NCI-H1436 treated with DMSO at 0.1 percent for 48 hours (cell line): ENCODE data around the gene KRTAP10-3.

Experiments
- DNase-seq: peaks from one replicate; lab custom pipeline; 2025; lab: John Stamatoyannopoulos, UW

Gene KRTAP10-3

DNA sequence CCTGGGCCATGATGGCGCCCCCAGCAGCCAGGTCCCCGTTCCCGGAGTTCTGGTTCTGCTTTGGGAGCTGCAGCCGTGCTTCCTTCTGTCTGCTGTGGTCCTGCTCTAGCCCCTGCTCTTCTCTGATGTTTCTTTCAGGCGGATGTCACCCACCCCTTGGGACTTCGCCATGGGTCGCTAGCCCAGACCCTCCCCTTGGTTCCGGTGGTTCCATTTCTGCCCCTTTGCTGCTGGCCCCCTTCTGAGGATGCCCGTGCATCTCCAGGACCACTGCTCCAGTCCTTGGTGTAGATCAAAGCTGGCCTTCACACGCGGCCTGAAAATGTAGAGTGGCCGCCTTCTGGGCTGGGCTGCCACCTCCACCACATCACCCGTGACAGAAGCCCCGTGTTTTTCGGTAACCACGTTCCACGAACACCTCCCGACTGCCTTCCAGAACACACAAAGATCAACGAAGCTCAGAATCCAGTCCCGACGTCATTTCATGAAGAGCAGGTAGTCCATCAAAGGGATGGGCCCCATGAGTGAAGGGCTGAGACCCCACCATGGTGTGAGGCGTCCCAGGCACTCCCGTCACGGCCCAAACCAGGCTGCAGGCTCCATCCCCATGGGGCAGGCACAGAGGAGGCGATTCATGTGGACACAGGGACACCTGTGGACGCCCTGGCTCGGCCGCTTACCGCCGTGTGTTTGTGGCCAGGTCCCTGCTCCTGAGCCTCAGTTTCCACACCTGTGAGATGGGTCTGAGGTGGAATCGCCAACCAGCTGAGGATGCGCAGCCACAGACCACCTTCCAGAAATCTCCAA is 43.0 kb downstream of the KRTAP10-3 start:
- DNase-seq: no peak

DNA sequence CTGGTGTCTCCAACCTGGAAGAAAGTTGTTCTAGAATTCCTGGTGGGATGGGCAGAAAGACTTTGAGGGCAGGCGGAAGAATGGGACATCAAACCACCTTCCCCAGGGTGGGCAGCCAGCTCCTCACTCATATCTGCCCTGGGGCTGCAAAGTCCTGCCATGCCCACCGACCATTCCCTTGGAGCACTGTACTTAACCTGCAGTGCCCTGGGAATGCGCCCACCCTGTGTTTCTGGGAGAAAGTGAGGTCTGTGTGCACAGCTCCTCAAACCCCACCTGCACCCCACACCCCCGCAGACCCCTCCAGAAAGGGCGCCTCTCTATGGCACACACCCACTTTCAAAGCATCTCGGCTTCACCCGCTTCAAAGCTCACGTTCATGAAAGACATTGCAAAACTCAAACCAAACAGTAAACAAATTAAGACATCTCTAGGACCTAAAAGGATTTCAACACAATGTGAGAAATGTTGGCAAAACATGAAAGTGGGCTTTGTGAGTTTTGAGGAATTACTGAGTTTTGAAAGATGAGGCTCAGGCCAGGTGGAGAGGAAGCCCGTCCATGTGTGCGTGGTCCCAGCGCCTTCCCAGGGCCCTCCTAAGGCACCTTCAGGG is 43.7 kb downstream of the KRTAP10-3 start:
- DNase-seq: no peak

DNA sequence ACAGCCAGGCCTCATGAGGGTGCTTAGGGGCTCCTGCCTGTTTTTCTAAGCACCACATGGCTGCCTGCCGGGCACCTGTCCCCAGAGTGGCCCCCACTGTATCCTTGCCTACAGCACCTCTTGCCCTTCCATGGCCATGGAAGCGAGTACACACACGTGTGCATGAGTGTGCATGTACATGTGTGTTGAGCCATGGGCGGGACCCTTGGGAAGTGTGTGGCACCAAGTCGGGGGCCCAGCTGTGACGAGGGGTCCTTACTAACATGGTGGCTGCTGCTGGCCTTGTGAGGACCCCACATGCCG is 44.4 kb downstream of the KRTAP10-3 start:
- DNase-seq: no peak

DNA sequence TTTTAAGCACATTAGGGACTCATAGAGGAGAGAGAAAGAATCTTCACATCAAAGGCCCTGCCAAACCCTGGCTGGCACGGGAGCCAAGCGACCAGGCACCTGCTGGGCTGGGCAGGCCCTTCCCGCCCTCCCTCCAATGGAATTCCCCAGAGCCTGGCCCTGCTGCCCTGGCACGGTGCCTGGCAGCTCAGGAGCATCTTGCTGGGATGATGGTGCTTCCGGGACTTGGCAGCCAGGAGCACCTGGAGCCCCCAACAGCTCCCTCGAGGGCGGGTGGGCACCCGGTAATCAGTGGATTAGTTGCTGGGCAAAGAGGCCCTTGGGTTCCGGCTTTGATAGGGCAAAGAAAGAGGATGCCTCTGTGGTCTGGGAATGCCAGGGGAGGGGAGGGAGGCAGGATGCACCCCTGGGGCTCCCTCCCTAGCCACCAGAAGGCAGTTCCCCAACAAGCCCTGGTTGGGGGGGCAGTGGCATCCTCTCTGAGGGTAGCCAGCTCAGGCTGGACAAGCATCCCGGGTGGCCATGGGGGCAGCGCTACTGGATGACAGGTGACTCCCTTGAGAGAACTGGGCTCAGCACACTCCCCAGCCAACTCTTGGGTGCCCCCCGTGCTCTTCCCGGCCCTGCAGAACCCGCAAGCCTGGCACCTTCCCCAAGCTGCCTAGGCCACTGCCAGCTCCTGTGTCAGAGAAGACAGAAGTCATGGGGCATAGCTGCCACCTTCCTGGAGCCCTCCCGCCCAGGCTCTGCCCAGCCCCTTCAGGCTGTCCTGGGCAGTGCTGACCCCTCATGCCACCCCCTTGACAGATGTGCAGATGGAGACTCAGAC is 45.0 kb downstream of the KRTAP10-3 start:
- peak; percentile 37 for DNase-seq

DNA sequence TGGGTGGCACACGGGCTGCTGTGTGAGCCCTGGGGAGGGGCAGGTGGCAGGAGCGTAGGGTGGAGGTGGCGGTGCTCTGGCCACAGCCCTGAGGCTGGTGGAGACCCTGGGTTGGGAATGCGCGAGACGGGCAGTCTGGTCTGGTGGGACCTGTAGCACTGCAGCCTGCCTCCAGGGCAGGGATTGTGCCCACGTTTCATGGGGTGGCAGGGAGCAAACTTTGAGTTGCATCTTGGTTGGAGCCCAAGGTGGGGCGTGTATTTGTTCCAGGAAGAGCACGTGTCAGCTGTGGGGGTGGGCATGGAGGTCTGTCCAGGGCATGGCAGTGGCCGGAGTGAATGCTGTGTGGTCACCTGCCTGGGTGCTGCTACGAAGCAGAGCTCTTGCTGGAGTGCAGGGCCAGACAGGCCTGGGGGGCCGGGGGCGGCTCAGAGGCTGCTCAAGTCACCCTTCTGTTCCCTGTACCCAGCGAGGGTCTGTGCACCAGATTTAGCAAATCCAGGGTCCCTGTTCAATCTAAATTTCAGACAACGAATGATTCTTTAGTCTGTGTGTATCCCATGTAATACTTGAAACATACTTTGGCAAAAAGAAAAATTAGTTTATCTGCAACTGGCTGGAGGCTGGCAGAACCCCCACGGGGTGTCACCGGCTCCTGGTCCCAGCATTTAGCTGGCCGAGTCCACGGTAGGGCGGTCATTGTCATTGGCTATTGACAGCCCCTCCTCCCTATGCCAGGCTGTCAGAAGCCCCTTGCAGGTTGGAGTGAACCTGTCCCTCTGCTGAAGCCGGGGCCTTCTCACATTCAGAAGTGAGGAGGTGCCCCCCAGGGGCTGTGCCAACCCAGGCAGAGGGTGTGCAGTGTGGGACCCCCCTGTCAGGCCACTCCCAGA is 45.9 kb downstream of the KRTAP10-3 start:
- DNase-seq: no peak

DNA sequence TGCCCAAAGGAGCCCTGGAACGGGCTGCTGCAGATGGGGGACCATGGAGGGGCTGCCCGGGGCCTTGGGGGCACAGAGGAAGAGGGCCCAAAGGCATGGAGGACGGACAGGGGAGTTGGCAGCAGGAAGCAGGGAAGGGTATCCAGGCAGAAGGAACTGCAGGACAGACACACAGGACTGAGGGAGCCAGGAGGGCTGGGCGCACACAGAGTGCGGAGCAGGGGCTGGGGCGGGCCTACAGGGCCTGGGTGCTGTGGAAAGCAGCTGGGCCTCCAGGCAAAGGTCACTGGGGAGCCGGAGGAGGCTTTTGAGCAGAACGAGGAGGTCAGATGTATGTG is 46.7 kb downstream of the KRTAP10-3 start:
- DNase-seq: no peak

DNA sequence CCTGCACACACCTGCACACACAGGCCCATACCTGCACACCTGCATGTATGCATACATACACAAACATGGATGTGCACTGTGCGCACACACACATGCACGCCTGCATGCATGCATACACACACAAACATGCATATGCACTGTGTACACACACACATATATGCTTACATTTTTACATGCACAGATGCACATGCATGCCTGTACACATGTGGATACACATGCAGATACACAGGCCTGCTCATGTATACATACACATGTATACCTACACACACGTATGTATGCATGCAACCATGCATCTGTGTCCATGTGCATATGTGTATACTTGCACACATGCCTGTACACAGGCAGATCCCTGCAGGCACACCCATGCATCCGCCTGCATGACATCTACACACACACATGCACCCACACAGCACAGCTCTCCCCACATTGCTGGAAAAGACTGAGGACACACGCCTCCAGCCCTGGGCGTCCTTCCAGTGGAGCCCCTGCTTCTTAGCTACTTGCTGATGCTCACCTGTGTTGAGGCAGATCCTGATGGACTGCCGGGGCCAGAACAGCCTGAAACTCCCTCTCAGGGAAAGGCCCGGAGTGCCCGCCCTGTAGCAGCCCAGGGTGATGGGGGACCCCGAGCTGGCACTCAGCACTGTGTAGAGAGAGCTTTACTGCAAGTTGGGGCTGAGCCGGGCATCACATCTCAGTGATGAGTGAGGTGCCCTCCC is 47.2 kb downstream of the KRTAP10-3 start:
- DNase-seq: no peak

DNA sequence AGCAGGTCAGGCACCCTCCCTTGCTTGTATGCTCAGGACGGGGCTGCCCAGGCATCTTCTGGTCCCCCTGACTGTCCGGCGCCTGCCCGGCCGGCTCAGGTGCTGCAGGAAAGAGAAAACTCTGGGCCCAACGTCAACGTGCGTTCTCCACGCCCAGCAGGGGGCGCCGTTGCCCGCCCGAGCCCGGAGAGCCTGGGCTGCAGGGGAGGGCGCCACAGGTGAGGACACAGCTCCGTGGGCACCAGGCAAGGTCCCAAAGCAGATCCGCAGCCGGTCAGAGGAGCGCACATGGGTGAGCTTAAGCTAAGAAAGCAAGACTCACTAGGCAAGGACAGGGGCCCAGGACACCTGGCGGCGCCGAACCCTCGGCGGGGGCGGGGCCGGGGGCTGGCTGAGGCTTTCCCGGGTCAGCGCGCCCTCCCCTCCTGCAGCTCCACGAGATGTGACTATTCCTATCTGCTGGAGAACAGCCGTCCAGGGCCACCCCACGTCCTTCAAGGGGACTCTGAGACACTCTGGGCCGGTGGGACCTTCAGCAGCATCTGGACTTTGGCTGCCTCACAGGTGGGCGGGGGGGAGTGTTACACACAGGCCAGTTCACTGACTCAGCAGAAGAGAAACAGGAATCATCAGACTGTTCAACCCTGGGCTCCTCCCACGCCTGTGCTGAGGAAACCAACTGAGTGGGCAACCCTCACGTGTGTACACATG is 47.9 kb downstream of the KRTAP10-3 start:
- no peak for DNase-seq

DNA sequence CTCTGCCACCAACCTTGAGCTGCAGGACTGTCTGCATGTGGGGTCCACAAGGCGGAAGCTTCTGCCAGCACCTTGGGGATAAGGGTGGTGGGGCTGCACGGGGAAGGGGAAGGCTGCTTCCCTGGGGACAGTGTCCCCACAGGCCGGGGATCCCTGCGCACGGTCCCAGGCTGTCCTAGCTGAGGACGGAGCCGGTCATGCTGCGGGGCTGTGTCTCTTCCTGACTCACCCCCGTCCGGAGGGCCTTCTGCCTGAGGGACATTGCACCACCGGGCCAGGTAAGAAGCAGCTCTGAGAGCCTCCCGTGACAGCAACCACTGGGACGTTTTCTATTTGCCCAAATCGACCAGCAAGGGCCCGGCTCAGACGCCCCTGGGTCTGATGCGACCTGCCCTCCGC is 48.5 kb downstream of the KRTAP10-3 start:
- DNase-seq: no peak

DNA sequence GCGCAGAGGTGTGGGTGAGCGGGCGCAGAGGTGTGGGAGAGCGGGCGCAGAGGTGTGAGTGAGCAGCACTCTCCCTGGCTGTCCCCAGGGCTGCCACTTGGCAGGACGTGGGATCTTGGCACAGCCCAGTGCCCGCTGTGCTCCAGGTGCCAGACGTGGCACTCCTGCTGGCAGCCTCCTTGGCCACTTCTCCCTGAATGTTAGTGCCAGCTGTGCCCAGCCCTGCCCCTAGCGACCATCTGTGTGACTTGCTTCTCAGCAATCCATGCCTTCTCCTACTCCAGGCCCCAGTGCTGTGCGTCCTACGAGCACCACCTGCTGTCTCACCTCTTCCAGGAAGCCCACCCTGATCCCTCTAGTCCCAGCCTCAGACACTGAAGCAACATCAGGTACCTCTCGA is 49.1 kb downstream of the KRTAP10-3 start:
- no peak for DNase-seq

DNA sequence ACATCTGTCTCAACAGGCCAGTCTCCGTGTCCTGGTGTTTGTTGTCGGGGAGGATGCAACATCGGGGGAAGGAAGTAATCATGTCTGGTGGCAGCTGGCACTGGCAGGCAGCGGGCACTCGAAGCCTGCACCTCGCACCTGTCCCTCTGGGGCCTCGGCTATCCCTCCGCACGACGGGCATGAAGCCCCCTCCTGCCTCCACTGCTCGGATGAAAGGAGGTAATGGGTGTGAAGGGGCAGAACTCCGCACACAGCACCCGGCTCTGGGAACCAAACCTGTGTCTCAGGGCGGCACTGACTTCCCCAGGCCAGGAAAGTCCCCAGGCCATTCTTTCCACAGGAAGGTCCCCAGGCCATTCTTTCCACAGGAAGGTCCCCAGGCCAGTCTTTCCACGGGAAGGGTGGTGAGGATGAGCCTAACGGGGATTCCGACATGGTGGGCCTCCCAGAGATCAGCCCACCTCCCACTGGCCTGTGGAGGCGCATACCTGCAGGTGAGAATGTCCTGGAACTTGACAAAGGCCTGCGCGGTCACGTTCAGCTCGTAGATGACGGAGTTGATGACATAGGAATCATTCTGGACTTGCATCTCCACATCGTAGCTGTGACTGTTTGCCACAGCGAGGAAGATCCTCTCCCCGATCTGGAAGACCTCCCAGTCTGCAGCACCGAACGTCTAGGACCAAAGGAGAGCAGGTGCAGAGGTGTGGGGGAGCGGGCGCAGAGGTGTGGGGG is 49.7 kb downstream of the KRTAP10-3 start:
- no peak for DNase-seq

DNA sequence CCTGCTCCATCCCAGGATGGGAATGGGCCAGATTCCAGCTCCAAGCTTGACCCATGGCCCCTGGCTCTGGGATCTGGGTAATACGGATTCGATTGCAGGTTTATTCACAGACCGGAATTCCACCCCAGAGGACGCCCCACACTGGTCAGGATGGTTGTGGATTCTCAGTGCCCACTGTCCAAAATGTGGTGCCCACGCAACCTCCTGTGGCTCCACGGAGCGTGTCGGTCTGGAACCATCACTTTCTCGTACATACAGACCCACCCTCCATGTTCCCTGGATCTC is 50.2 kb downstream of the KRTAP10-3 start:
- no peak for DNase-seq
